OCI-LY1 (cell line): Measurements from ENCODE around the gene GFOD2.

Source experiments
- H2AFZ ChIP-seq: fragments of 200-600 bp; sonication (generic), shearing (Covaris generic); 2 replicates; pipeline ENCODE4 v1.6.0; 2014; ENCODE audit warnings: antibody characterized with exemption, mild to moderate bottlenecking, low read length
- H3F3A ChIP-seq: fragments of 200-600 bp; sonication (generic), shearing (Covaris generic); 2 replicates; pipeline ENCODE4 v1.6.0; 2014; ENCODE audit warnings: mild to moderate bottlenecking, antibody characterized with exemption, low read length, moderate library complexity; ENCODE audit not compliant: insufficient read depth
- H3K27ac ChIP-seq: fragments of 200-600 bp; sonication (generic); 2 replicates; pipeline ENCODE4 v1.5.1; 2014; ENCODE audit warnings: low read length, mixed run types, mild to moderate bottlenecking, low read depth; ENCODE audit not compliant: poor library complexity, severe bottlenecking
- H3K27me3 ChIP-seq: fragments of 200-600 bp; sonication (generic); 2 replicates; pipeline ENCODE4 v1.6.0; 2014; ENCODE audit warnings: antibody characterized with exemption, mild to moderate bottlenecking, low read length, moderate library complexity; ENCODE audit not compliant: insufficient read depth
- H3K36me3 ChIP-seq: fragments of 200-600 bp; sonication (generic); 2 replicates; pipeline ENCODE4 v1.6.1; 2014; ENCODE audit warnings: mild to moderate bottlenecking, antibody characterized with exemption, low read length, moderate library complexity, mixed read lengths; ENCODE audit not compliant: insufficient read depth
- H3K4me1 ChIP-seq: fragments of 200-600 bp; sonication (generic); 2 replicates; pipeline ENCODE4 v1.5.1; 2014; ENCODE audit warnings: mild to moderate bottlenecking, low read length, moderate library complexity; ENCODE audit not compliant: insufficient read depth, severe bottlenecking
- H3K4me2 ChIP-seq: fragments of 200-600 bp; sonication (generic), shearing (Covaris generic); 2 replicates; pipeline ENCODE4 v1.6.1; 2014; ENCODE audit warnings: low read length
- H3K4me3 ChIP-seq: fragments of 200-600 bp; sonication (generic); 2 replicates; pipeline ENCODE4 v1.5.1; 2014; ENCODE audit warnings: low read length, low read depth, mild to moderate bottlenecking, mixed read lengths; ENCODE audit not compliant: poor library complexity, severe bottlenecking
- H3K79me2 ChIP-seq: fragments of 200-600 bp; shearing (Covaris generic); 2 replicates; pipeline ENCODE4 v1.6.1; 2016; ENCODE audit warnings: mixed run types, low read length, mixed read lengths; ENCODE audit not compliant: insufficient read depth
- H3K9ac ChIP-seq: fragments of 200-600 bp; sonication (generic), shearing (Covaris generic); 2 replicates; pipeline ENCODE4 v1.6.1; 2014; ENCODE audit warnings: mild to moderate bottlenecking, low read length, mixed read lengths
- H3K9me2 ChIP-seq: fragments of 200-600 bp; sonication (generic), shearing (Covaris generic); 2 replicates; pipeline ENCODE4 v1.6.1; 2014; ENCODE audit warnings: low read depth, mild to moderate bottlenecking, low read length, mixed read lengths
- H3K9me3 ChIP-seq: fragments of 200-600 bp; shearing (Covaris generic); 2 replicates; pipeline ENCODE4 v1.6.1; 2014; ENCODE audit warnings: low read length, mixed read lengths
- H4K20me1 ChIP-seq: fragments of 200-600 bp; sonication (generic), shearing (Covaris generic); 2 replicates; pipeline ENCODE4 v1.6.0; 2016; ENCODE audit warnings: mild to moderate bottlenecking, low read length; ENCODE audit not compliant: insufficient read depth
- CTCF ChIP-seq: fragments of 200-600 bp; sonication (generic), shearing (Covaris generic); IDR thresholded peaks from 2 replicates; pipeline ENCODE4 v1.5.1; 2017; ENCODE audit warnings: mild to moderate bottlenecking, antibody characterized with exemption, low read length, moderate library complexity, mixed read lengths
- EZH2 ChIP-seq: fragments of 200-600 bp; sonication (generic), shearing (Covaris generic); IDR thresholded peaks from 2 replicates; pipeline ENCODE4 v1.8.0; 2017; ENCODE audit warnings: borderline replicate concordance, mixed run types, mild to moderate bottlenecking, antibody characterized with exemption, low read length, moderate library complexity, mixed read lengths

The GFOD2 gene

DNA sequence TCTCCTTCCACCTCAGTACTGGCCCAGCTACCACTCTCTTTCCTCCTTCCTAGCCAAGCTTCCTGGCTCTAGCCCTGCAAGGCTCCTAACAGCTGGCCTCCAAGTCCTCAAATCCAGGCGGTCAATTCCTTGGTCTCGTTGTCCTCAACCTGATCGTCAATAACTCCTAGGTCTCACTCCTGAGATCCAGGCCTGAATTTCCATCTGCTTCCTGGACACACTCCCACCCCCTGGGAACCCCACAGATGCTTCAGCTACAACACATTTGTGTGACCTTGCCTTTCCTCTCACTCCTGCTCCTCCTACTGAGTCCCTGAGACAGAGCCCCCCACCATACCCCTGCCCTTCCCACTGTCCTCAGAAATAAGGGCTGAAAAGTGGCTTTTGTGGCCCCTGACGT, 54.9 kb downstream of the GFOD2 start:
- Histone ChIP-seq H3K4me1 (peaks cover 44% of the 10 kb centered on the region), H4K20me1 (no peaks in the 10 kb centered on the region), H3F3A (no peaks in the 10 kb centered on the region), H3K27ac (no peak overlapping the region), H3K36me3 (peaks cover 11% of the 10 kb centered on the region; the same call in 1 of the 2 replicates), H3K9me3 (no peaks in the 10 kb centered on the region), H2AFZ (no peak overlapping the region), H3K9me2 (no peaks in the 10 kb centered on the region), H3K27me3 (no peaks in the 10 kb centered on the region), H3K9ac (no peak overlapping the region), H3K4me3 (no peak overlapping the region), H3K4me2 (no peak overlapping the region), H3K79me2 (no peaks in the 10 kb centered on the region)
- no peak for TF ChIP-seq CTCF
- no peak for TF ChIP-seq EZH2

GRCh38 chr16:67663877-67664222, 55.3 kb downstream of the GFOD2 start:
- no peaks in the 10 kb centered on the region for H3K9me2 ChIP-seq
- H3K9me3 ChIP-seq, result no peaks in the 10 kb centered on the region
- H3K4me1 ChIP-seq, result peaks cover 47% of the 10 kb centered on the region
- no peaks in the 10 kb centered on the region for H3K79me2 ChIP-seq
- no peaks in the 10 kb centered on the region for H4K20me1 ChIP-seq
- peaks cover 11% of the 10 kb centered on the region; the same call in 1 of the 2 replicates for H3K36me3 ChIP-seq
- H3K9ac ChIP-seq, result no peak overlapping the region
- H3K4me2 ChIP-seq, result no peak overlapping the region
- TF ChIP-seq CTCF (no peak), EZH2 (no peak)
- H3F3A ChIP-seq, result no peaks in the 10 kb centered on the region
- H3K27ac ChIP-seq, result no peak overlapping the region
- H3K27me3 ChIP-seq, result no peaks in the 10 kb centered on the region
- H3K4me3 ChIP-seq, result no peak overlapping the region
- no peak overlapping the region for H2AFZ ChIP-seq

DNA sequence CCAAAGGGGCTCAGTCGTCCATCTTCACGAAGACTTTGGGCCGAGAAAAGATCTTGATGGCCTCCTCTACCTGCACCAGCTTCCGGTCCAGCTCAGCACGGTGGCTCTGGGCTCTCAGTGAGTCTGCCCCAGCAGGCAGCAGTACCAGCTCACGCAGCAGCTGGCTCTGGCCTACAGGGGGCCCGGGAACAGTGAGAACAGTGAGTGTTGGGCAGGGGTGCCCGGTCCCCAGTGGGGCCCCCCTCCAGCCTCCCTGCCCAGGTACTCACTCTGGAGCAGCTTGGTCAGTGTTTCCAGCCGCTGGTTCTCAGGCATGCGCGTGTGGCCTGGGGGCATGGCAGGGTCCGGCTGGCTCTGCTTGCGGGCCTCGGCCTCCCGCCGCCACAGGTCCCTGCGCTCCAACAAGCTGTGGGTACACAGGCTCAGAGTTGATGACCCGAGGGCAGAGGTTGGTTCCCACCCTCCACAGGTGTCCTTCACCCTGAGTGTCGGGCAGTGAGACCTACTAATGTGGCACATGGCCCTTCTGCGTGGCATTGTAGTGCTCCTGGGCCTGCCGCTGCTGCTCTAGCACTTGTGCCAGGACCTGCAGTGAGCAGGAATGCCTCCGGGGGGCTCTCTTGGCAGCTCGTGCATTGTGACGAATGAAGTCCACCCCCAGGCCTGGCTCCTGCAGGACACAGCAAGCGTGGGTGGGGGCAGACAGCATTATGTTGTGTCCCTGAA, 55.8 kb downstream of the GFOD2 start:
- Histone ChIP-seq H3K36me3 (peaks cover 16% of the 10 kb centered on the region; the same call in 1 of the 2 replicates), H3K9ac (no peak overlapping the region), H3K4me2 (no peak overlapping the region), H3K9me2 (no peaks in the 10 kb centered on the region), H3K4me1 (peaks cover 47% of the 10 kb centered on the region), H3K9me3 (no peaks in the 10 kb centered on the region), H3K27ac (peak overlapping the region; percentile 18), H3K79me2 (no peaks in the 10 kb centered on the region), H4K20me1 (no peaks in the 10 kb centered on the region), H3F3A (no peaks in the 10 kb centered on the region), H2AFZ (no peak overlapping the region), H3K27me3 (no peaks in the 10 kb centered on the region), H3K4me3 (no peak overlapping the region)
- TF ChIP-seq CTCF (peak; percentile 53), EZH2 (no peak)
